ENCODE results near the gene NOP10.

Gene NOP10

DNA sequence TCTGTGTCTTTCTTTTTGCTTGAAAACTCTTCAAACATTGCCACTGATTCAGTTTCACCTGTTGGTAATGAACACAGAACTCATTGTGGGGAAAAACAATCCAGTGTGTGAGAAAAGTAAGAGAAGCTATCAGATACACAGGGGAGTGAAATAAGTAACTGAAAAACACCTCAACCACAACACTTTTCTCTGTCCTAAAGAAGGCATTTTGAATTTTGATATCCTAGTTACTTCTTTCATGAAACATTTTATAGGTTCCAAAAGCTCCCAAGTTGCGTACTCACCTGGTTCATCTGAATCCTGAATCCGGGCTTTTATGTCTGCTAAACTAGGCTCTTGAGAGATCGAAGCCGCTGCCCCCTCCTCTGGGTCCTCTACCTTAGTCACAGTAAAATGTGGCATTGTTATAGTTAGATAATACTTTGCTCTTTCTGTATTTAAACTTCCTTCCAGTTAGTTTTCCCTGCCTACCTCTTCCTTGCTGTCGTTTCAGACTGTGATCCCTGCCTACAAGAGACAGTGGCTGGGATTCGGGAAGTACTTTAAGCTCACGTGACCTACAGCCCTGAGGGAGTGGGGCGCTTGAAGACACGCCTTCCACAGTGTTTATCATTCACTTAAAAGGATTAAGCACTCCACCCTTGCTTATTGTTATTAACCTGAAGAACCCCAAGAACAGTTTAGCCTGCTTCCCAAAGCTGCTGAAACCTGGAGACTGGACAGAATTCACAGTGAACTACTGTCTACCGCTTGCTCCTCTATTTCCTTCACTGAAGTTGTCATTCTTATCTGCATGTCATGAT lies 24.5 kb downstream of the NOP10 start:
- DNase-seq (ENCODE audit: low read depth, low spot score) = peak; percentile 30
- Histone ChIP-seq H3K4me1 (ENCODE audit: insufficient read depth, insufficient read length) (no peaks in the 10 kb centered on the region), H3K4me3 (ENCODE audit: insufficient read length, low read depth) (peak overlapping the region; percentile 33), H3K36me3 (ENCODE audit: insufficient read depth, insufficient read length, low read length) (no peaks in the 10 kb centered on the region), H3K9ac (ENCODE audit: insufficient read length, low read depth) (peak overlapping the region; percentile 45), H3K9me3 (ENCODE audit: insufficient read depth, low read length) (no peaks in the 10 kb centered on the region), H3K27me3 (ENCODE audit: insufficient read depth, insufficient read length) (no peaks in the 10 kb centered on the region)
- TF ChIP-seq YY1 (IDR thresholded peaks at IDR 0.05; ENCODE audit: insufficient read depth, insufficient read length) = no peak
- no peak for TF ChIP-seq SUZ12 (IDR thresholded peaks at IDR 0.05; ENCODE audit: extremely low read depth, insufficient read depth, insufficient read length)
- no peak for TF ChIP-seq ZNF274 (IDR thresholded peaks at IDR 0.05; ENCODE audit: low read depth, low read length)

DNA sequence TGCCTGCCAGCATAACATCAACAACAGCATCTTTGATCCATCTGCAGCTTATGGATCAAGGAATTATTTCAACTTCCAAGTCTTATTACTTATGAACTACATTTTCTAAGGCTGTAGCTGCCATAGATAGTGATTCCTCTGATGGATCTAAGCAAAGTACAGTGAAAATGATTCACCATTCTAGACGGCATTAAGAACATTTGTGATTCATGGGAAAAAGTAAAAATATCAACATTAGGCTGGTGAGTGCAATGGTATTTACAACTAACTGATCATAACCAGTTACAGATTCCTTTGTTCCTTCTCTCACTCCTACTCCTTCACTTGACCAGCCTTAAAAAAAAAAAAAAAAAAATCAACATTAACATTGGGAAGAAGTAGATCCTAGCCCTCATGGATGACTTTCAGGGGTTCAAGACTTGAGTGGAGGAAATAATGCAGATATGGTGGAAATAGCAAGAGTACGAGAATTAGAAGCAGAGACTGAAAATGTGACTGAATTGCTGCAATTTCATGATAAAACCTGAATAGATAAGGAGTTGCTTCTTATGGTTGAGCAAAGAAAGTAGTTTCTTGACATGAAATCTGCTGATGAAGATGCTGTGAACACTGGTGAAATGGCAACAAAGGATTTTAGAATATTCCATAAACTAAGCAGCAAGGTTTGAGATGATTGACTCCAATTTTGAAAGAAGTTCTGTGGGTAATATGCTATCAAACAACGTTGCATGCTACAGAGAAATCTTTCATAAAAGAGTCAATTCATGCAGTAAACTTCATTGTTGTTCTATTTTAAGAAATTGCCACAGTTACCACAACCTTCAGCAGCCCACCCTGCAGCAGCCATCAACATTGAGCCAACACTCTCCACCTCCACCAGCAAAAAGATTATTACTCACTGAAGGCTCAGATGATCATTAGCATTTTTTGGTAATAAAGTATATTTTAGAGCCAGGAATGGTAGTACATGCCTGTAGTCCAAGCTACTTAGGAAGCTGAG lies 28.1 kb downstream of the NOP10 start:
- no peaks in the 10 kb centered on the region for H3K36me3 ChIP-seq (ENCODE audit: insufficient read depth, insufficient read length, low read length)
- TF ChIP-seq ZNF274 (IDR thresholded peaks at IDR 0.05; ENCODE audit: low read depth, low read length) (no peak), SUZ12 (IDR thresholded peaks at IDR 0.05; ENCODE audit: extremely low read depth, insufficient read depth, insufficient read length) (no peak), YY1 (IDR thresholded peaks at IDR 0.05; ENCODE audit: insufficient read depth, insufficient read length) (no peak)

DNA sequence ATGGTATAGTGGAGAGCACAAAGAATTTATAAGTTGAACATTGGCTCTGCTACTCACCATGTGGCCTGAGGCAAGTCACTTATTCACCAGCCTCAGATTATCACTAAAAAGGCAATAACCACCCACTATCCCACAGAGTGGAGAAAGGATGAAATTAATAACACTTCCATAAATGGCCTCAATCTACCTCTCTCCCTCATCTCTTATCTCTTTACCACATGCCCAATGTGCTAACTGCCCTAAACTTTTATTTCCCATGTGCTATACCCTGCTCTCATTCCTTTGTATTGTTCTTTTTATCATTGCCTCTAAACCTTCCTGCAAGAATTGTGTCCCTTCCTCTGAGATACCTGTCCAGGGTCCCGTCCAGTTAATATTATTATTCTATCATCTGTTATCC lies 31.4 kb downstream of the NOP10 start:
- no peaks in the 10 kb centered on the region for H3K36me3 ChIP-seq (ENCODE audit: insufficient read depth, insufficient read length, low read length)

More for the DNA sequence above, 28.1 kb downstream of the NOP10 start:
- Histone ChIP-seq H3K27me3 (ENCODE audit: insufficient read depth, insufficient read length) (no peaks in the 10 kb centered on the region), H3K4me1 (ENCODE audit: insufficient read depth, insufficient read length) (no peaks in the 10 kb centered on the region), H3K9ac (ENCODE audit: insufficient read length, low read depth) (no peak overlapping the region), H3K9me3 (ENCODE audit: insufficient read depth, low read length) (no peaks in the 10 kb centered on the region), H3K4me3 (ENCODE audit: insufficient read length, low read depth) (no peak overlapping the region)
- no peak for DNase-seq (ENCODE audit: low read depth, low spot score)

DNA sequence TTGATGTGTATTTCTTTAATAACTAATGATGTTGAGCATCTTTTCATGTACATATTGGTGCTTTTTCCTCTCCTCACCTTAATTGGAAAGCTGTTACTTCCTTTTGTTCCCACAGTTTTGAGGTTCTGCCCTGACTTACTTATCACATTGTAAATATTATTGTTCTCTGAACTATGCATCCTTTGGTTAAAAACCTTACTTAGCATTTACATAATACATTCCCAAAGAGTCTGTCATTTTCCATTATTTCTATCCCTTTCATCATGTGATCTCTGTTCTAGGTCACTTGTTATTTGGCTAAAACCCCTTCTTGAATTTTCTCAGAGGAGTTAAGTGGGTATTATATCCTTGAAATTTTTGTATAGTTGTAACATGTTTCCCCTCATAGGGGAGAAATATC lies 38.3 kb downstream of the NOP10 start:
- Histone ChIP-seq H3K4me1 (ENCODE audit: insufficient read depth, insufficient read length) (no peaks in the 10 kb centered on the region), H3K36me3 (ENCODE audit: insufficient read depth, insufficient read length, low read length) (no peaks in the 10 kb centered on the region), H3K27me3 (ENCODE audit: insufficient read depth, insufficient read length) (no peaks in the 10 kb centered on the region), H3K4me3 (ENCODE audit: insufficient read length, low read depth) (no peak overlapping the region), H3K9me3 (ENCODE audit: insufficient read depth, low read length) (no peaks in the 10 kb centered on the region), H3K9ac (ENCODE audit: insufficient read length, low read depth) (no peak overlapping the region)
- no peak for TF ChIP-seq SUZ12 (IDR thresholded peaks at IDR 0.05; ENCODE audit: extremely low read depth, insufficient read depth, insufficient read length)
- no peak for TF ChIP-seq ZNF274 (IDR thresholded peaks at IDR 0.05; ENCODE audit: low read depth, low read length)
- no peak for TF ChIP-seq YY1 (IDR thresholded peaks at IDR 0.05; ENCODE audit: insufficient read depth, insufficient read length)
- DNase-seq (ENCODE audit: low read depth, low spot score) = no peak

More for the DNA sequence above, 31.4 kb downstream of the NOP10 start:
- Histone ChIP-seq H3K4me1 (ENCODE audit: insufficient read depth, insufficient read length) (no peaks in the 10 kb centered on the region), H3K27me3 (ENCODE audit: insufficient read depth, insufficient read length) (no peaks in the 10 kb centered on the region), H3K4me3 (ENCODE audit: insufficient read length, low read depth) (no peak overlapping the region), H3K9me3 (ENCODE audit: insufficient read depth, low read length) (no peaks in the 10 kb centered on the region), H3K9ac (ENCODE audit: insufficient read length, low read depth) (no peak overlapping the region)
- TF ChIP-seq YY1 (IDR thresholded peaks at IDR 0.05; ENCODE audit: insufficient read depth, insufficient read length) (no peak), ZNF274 (IDR thresholded peaks at IDR 0.05; ENCODE audit: low read depth, low read length) (no peak), SUZ12 (IDR thresholded peaks at IDR 0.05; ENCODE audit: extremely low read depth, insufficient read depth, insufficient read length) (no peak)
- DNase-seq (ENCODE audit: low read depth, low spot score) = no peak

DNA sequence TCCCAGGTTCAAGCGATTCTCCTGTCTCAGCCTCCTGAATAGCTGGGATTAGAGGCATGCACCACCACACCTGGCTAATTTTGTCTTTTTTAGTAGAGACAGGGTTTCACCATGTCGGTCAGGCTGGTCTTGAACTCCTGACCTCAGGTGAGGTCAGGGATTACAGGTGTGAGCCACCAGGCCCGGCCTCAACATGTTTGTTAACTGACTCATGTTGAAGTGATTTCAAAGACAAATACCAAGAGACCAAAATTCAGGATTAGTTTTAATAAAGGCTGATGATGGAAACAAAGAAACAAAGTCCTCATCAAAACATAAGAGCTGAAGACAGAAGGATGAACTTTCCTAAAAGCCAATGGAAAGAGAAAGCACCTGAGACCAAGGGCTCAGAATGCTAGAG lies 41.9 kb downstream of the NOP10 start:
- Histone ChIP-seq H3K27me3 (ENCODE audit: insufficient read depth, insufficient read length) (no peaks in the 10 kb centered on the region), H3K9me3 (ENCODE audit: insufficient read depth, low read length) (no peaks in the 10 kb centered on the region), H3K9ac (ENCODE audit: insufficient read length, low read depth) (no peak overlapping the region), H3K4me1 (ENCODE audit: insufficient read depth, insufficient read length) (no peaks in the 10 kb centered on the region), H3K4me3 (ENCODE audit: insufficient read length, low read depth) (no peak overlapping the region), H3K36me3 (ENCODE audit: insufficient read depth, insufficient read length, low read length) (no peaks in the 10 kb centered on the region)
- TF ChIP-seq SUZ12 (IDR thresholded peaks at IDR 0.05; ENCODE audit: extremely low read depth, insufficient read depth, insufficient read length) = no peak
- TF ChIP-seq YY1 (IDR thresholded peaks at IDR 0.05; ENCODE audit: insufficient read depth, insufficient read length) = no peak
- no peak for TF ChIP-seq ZNF274 (IDR thresholded peaks at IDR 0.05; ENCODE audit: low read depth, low read length)
- no peak for DNase-seq (ENCODE audit: low read depth, low spot score)

DNA sequence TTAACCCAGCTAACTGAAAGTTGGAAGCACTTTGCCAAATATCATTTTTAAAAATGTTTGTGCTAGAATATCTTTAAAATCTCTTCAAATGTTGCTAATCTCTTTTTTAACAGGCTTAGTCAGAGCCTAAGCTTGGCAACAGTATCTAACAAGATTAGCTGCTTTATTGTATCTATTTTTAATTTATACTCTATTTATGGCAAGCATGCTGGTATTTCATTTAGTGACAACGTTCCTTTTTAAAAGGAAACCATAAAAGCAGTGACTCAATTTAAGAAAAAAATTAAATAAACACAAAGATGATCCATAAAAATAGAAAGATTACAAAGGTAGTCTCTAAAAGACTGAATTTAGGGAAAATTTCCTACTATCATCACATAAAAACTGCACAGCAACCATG lies 45.9 kb downstream of the NOP10 start:
- H3K4me1 ChIP-seq (ENCODE audit: insufficient read depth, insufficient read length) = no peaks in the 10 kb centered on the region
- no peaks in the 10 kb centered on the region for H3K9me3 ChIP-seq (ENCODE audit: insufficient read depth, low read length)
- TF ChIP-seq YY1 (IDR thresholded peaks at IDR 0.05; ENCODE audit: insufficient read depth, insufficient read length) (no peak), SUZ12 (IDR thresholded peaks at IDR 0.05; ENCODE audit: extremely low read depth, insufficient read depth, insufficient read length) (no peak), ZNF274 (IDR thresholded peaks at IDR 0.05; ENCODE audit: low read depth, low read length) (no peak)
- H3K9ac ChIP-seq (ENCODE audit: insufficient read length, low read depth) = no peak overlapping the region
- H3K36me3 ChIP-seq (ENCODE audit: insufficient read depth, insufficient read length, low read length) = no peaks in the 10 kb centered on the region
- DNase-seq (ENCODE audit: low read depth, low spot score) = no peak
- no peak overlapping the region for H3K4me3 ChIP-seq (ENCODE audit: insufficient read length, low read depth)
- H3K27me3 ChIP-seq (ENCODE audit: insufficient read depth, insufficient read length) = no peaks in the 10 kb centered on the region

DNA sequence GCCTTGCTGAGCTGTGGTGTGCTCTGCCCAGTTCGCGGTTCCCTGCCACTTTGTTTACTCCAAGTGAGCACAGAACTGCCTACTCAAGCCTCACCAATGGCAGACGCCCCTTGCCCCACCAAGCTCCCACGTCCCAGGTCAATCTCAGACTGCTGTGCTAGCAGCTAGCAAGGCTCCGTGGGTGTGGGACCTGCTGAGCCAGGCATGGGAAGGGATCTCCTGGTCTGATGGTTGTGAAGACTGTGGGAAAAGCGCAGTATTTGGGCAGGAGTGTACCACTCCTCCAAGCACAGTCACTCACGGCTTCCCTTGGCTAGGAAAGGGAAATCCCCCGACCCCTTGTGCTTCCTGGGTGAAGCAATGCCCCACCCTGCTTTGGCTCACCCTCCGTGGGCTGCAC lies 50.3 kb downstream of the NOP10 start:
- H3K27me3 ChIP-seq (ENCODE audit: insufficient read depth, insufficient read length) = no peaks in the 10 kb centered on the region
- TF ChIP-seq SUZ12 (IDR thresholded peaks at IDR 0.05; ENCODE audit: extremely low read depth, insufficient read depth, insufficient read length) = no peak
- no peak for TF ChIP-seq ZNF274 (IDR thresholded peaks at IDR 0.05; ENCODE audit: low read depth, low read length)
- TF ChIP-seq YY1 (IDR thresholded peaks at IDR 0.05; ENCODE audit: insufficient read depth, insufficient read length) = no peak
- H3K4me1 ChIP-seq (ENCODE audit: insufficient read depth, insufficient read length) = no peaks in the 10 kb centered on the region
- no peaks in the 10 kb centered on the region for H3K9me3 ChIP-seq (ENCODE audit: insufficient read depth, low read length)
- DNase-seq (ENCODE audit: low read depth, low spot score) = no peak
- H3K9ac ChIP-seq (ENCODE audit: insufficient read length, low read depth) = no peak overlapping the region
- no peak overlapping the region for H3K4me3 ChIP-seq (ENCODE audit: insufficient read length, low read depth)
- no peaks in the 10 kb centered on the region for H3K36me3 ChIP-seq (ENCODE audit: insufficient read depth, insufficient read length, low read length)

All from NT2/D1 (cell line).